HCT116 (cell line): ENCODE results near the gene SNX22.

Experiments used
- CEBPB ChIP-seq: IDR thresholded peaks from 2 replicates; pipeline ENCODE4 v1.6.1; 2012; ENCODE audit warnings: low read depth
- EZH2 ChIP-seq: fragments of 200-600 bp; sonication (generic); IDR thresholded peaks from 2 replicates; pipeline ENCODE4 v1.6.1; 2017; ENCODE audit warnings: antibody characterized with exemption, mixed run types
- EZH2phosphoT487 ChIP-seq: fragments of 200-600 bp; IDR thresholded peaks from 2 replicates; pipeline ENCODE4 v1.6.1; 2018; ENCODE audit warnings: antibody characterized with exemption, borderline replicate concordance
- FOSL1 ChIP-seq: IDR thresholded peaks from 2 replicates; pipeline ENCODE4 v1.6.1; 2012; ENCODE audit warnings: low read depth
- MAX ChIP-seq: IDR thresholded peaks from 2 replicates; pipeline ENCODE4 v1.6.1; 2012
- POLR2A ChIP-seq: IDR thresholded peaks from 2 replicates; pipeline ENCODE4 v1.7.0; 2011; ENCODE audit warnings: borderline replicate concordance; ENCODE audit not compliant: insufficient read depth, insufficient read length; ENCODE audit errors: extremely low read depth
- POLR2AphosphoS5 ChIP-seq: IDR thresholded peaks from 2 replicates; pipeline ENCODE4 v1.6.1; 2011; ENCODE audit warnings: mild to moderate bottlenecking, low read depth, low read length, moderate library complexity
- SIN3A ChIP-seq: IDR thresholded peaks from 2 replicates; pipeline ENCODE4 v1.6.1; 2012; ENCODE audit warnings: low read depth
- SP1 ChIP-seq: IDR thresholded peaks from 2 replicates; pipeline ENCODE4 v1.6.1; 2012; ENCODE audit warnings: low read depth
- ZFX ChIP-seq: fragments of 450-650 bp; IDR thresholded peaks from 2 replicates; pipeline ENCODE4 v1.6.1; 2017
- ZNF274 ChIP-seq: fragments of 200-500 bp; sonication (Bioruptor generic); IDR thresholded peaks from 2 replicates; pipeline ENCODE4 v1.6.1; 2014; ENCODE audit warnings: mild to moderate bottlenecking, low read depth, low read length, inconsistent platforms
- TF ChIP-seq, protein P1 (sequence below), 3 experiments: fragments of 200-600 bp in 1 of 3; sonication (generic) in 1 of 3; IDR thresholded peaks in 2 of 3; conservative IDR thresholded peaks in 1 of 3; 2 replicates each; pipeline ENCODE4 v1.5.1; 2012 to 2017; ENCODE audit warnings: low read depth in 2 of 3, low read length in 2 of 3, antibody characterized with exemption in 1 of 3, borderline replicate concordance in 1 of 3, control low read depth in 1 of 3, mild to moderate bottlenecking in 1 of 3, mixed read lengths in 1 of 3, mixed run types in 1 of 3, moderate library complexity in 1 of 3; ENCODE audit not compliant: insufficient read depth in 1 of 3
- TF ChIP-seq, protein P2 (sequence below): IDR thresholded peaks from 2 replicates; pipeline ENCODE4 v1.6.1; 2012; ENCODE audit warnings: low read depth

- TF ChIP-seq CEBPB (no peak), SIN3A (no peak), POLR2A (no peak), POLR2AphosphoS5 (no peak), EZH2 (no peak), EZH2phosphoT487 (no peak), ZNF274 (no peak), SP1 (no peak), MAX (no peak), ZFX (no peak), FOSL1 (no peak)
- TF ChIP-seq, protein P1, sequence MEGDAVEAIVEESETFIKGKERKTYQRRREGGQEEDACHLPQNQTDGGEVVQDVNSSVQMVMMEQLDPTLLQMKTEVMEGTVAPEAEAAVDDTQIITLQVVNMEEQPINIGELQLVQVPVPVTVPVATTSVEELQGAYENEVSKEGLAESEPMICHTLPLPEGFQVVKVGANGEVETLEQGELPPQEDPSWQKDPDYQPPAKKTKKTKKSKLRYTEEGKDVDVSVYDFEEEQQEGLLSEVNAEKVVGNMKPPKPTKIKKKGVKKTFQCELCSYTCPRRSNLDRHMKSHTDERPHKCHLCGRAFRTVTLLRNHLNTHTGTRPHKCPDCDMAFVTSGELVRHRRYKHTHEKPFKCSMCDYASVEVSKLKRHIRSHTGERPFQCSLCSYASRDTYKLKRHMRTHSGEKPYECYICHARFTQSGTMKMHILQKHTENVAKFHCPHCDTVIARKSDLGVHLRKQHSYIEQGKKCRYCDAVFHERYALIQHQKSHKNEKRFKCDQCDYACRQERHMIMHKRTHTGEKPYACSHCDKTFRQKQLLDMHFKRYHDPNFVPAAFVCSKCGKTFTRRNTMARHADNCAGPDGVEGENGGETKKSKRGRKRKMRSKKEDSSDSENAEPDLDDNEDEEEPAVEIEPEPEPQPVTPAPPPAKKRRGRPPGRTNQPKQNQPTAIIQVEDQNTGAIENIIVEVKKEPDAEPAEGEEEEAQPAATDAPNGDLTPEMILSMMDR (IDR thresholded peaks at IDR 0.05 in 2 of 3, conservative IDR thresholded peaks at IDR 0.05 in 1 of 3; ENCODE audit: borderline replicate concordance in 1 of 3, insufficient read depth in 1 of 3, low read depth in 2 of 3, low read length in 2 of 3), result no peak
- TF ChIP-seq, protein P2, sequence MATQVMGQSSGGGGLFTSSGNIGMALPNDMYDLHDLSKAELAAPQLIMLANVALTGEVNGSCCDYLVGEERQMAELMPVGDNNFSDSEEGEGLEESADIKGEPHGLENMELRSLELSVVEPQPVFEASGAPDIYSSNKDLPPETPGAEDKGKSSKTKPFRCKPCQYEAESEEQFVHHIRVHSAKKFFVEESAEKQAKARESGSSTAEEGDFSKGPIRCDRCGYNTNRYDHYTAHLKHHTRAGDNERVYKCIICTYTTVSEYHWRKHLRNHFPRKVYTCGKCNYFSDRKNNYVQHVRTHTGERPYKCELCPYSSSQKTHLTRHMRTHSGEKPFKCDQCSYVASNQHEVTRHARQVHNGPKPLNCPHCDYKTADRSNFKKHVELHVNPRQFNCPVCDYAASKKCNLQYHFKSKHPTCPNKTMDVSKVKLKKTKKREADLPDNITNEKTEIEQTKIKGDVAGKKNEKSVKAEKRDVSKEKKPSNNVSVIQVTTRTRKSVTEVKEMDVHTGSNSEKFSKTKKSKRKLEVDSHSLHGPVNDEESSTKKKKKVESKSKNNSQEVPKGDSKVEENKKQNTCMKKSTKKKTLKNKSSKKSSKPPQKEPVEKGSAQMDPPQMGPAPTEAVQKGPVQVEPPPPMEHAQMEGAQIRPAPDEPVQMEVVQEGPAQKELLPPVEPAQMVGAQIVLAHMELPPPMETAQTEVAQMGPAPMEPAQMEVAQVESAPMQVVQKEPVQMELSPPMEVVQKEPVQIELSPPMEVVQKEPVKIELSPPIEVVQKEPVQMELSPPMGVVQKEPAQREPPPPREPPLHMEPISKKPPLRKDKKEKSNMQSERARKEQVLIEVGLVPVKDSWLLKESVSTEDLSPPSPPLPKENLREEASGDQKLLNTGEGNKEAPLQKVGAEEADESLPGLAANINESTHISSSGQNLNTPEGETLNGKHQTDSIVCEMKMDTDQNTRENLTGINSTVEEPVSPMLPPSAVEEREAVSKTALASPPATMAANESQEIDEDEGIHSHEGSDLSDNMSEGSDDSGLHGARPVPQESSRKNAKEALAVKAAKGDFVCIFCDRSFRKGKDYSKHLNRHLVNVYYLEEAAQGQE, result no peak
Observed at GRCh38 chr15:64133623-64134344, 17.7 kb upstream of the SNX22 start.
